Thymus (tissue), 11 donors: Measurements from ENCODE around the gene EVI5. TPM values are rescaled to one million over a fixed set of nuclear protein-coding genes. Genes with fewer than 3 reads are reported as not detected.

Experiments used
- DNase-seq, 9 donors: peaks; one replicate each; pipeline ENCODE4 v3.0.0-alpha.2; 2013; ENCODE audit warnings: low spot score in 9 of 9, low read depth in 6 of 9, missing footprints in 1 of 9
- H3K27ac ChIP-seq, 2 donors: one replicate each; pipeline ENCODE4 v1.5.1; 2013; ENCODE audit warnings: control low read depth in 1 of 2, low read depth in 1 of 2, low read length in 1 of 2, mild to moderate bottlenecking in 1 of 2, moderate library complexity in 1 of 2
- H3K27me3 ChIP-seq, 2 donors: one replicate each; pipeline ENCODE4 v1.5.1; 2013; ENCODE audit warnings: low read length in 1 of 2; ENCODE audit not compliant: control insufficient read depth in 2 of 2, insufficient read depth in 1 of 2
- H3K36me3 ChIP-seq, 2 donors: one replicate each; pipeline ENCODE4 v1.5.1; 2013; ENCODE audit warnings: low read length in 1 of 2, mild to moderate bottlenecking in 1 of 2, moderate library complexity in 1 of 2; ENCODE audit not compliant: control insufficient read depth in 2 of 2, insufficient read depth in 2 of 2
- H3K4me1 ChIP-seq, 2 donors: one replicate each; pipeline ENCODE4 v1.5.1; 2013; ENCODE audit warnings: low read length in 2 of 2; ENCODE audit not compliant: control insufficient read depth in 2 of 2, insufficient read depth in 2 of 2
- H3K4me3 ChIP-seq, 2 donors: one replicate each; pipeline ENCODE4 v1.5.1; 2013; ENCODE audit warnings: low read length in 2 of 2, control low read depth in 1 of 2, mild to moderate bottlenecking in 1 of 2
- H3K9me3 ChIP-seq, 2 donors: one replicate each; pipeline ENCODE4 v1.5.1; 2013; ENCODE audit warnings: low read length in 1 of 2, mild to moderate bottlenecking in 1 of 2; ENCODE audit not compliant: control insufficient read depth in 2 of 2, insufficient read depth in 1 of 2
- WGBS: extraction: QIAGEN DNeasy Blood & Tissue Kit; methylation state at CpG from one replicate; pipeline ENCODE4 v1.1.7; 2013; 5-methylcytosine and 5-hydroxymethylcytosine counted together
- polyA plus RNA-seq: library from polyadenylated mRNA; stranded (reverse); fragments of 200-250 nt; gene quantifications from one replicate; pipeline ENCODE4 v1.2.3, GENCODE V29; 2013
- total RNA-seq: library from RNA; stranded (reverse); fragments of 120-200 nt; gene quantifications from one replicate; pipeline ENCODE4 v1.2.4, GENCODE V29; 2013
- donor health status: healthy.

The EVI5 gene
- total and polyA plus RNA-seq, 2 donors: 2.8 to 7.1 TPM

GRCh38 chr1:92495392-92496063 is 289.4 kb downstream of the EVI5 start:
- peak in 4 of 9 donors; percentile 74 to 89 (median 76) for DNase-seq
- Histone ChIP-seq H3K36me3 (no peaks in the 10 kb centered on the region), H3K4me1 (peaks cover 13 to 26% of the 10 kb centered on the region in 2 donors), H3K9me3 (no peaks in the 10 kb centered on the region), H3K27ac (peak overlapping the region in 1 of 2 donors; percentile 61), H3K4me3 (no peak overlapping the region), H3K27me3 (no peaks in the 10 kb centered on the region)
- 29% methylated on average over 2 of the region's 2 CpGs for WGBS

DNA sequence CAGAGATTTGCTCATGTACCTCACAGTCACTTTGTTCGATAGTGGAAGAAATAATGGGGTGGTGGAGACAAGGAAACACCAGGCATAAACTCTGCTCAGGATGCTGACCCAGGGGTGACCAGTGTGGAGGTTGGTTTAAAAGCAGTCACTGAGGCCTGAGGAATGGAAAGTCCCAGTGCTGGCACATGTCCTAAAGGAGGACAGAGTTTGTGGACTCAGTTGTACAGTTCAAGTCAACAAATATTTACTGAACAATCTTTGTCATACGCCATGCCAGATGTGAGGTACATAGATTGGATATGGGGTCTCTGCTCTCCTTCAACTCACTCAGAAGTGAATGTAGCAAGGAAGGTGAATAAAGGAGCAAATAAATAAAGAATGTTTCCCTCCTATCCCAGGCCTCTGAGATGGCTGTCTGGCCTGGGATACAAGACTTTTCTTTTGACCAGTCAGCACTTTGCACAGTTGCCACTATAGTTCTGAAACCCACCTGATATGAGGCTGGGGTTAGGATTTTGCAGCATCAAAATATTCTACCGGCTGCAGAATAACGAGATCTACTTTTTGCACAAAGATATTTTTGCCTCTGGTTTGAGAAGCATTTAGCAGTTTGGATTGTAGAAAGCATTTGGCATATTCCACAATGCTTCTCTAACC is 290.3 kb downstream of the EVI5 start:
- no peaks in the 10 kb centered on the region for H3K36me3 ChIP-seq
- WGBS: 96% methylated on average over 4 of the region's 4 CpGs
- H3K27ac ChIP-seq: peak overlapping the region; percentile 27 to 61
- H3K4me1 ChIP-seq: peaks cover 13 to 26% of the 10 kb centered on the region in 2 donors
- H3K9me3 ChIP-seq: no peaks in the 10 kb centered on the region
- no peaks in the 10 kb centered on the region for H3K27me3 ChIP-seq
- no peak overlapping the region for H3K4me3 ChIP-seq
- DNase-seq: no peak

DNA sequence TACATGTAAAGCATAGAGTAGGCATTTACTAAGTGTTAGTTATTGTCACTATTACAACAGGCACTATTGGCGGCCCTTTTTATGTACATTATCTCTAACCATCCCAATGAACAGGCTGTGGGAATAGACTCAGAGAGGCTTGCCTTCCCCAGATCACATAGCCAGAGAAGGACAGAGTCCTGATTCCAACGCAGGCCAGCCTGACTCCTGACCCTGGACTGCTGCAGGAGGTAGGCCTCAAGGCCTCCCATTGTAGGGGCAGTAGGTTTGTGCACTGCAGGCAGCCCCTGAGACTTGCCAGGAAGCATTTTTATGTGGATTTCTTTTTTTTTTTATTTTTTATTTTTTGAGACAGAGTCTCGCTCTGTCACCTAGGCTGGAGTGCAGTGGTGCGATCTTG is 291.8 kb downstream of the EVI5 start:
- Histone ChIP-seq H3K36me3 (no peaks in the 10 kb centered on the region), H3K27me3 (no peaks in the 10 kb centered on the region), H3K4me3 (no peak overlapping the region), H3K9me3 (no peaks in the 10 kb centered on the region), H3K4me1 (peaks cover 13 to 26% of the 10 kb centered on the region in 2 donors), H3K27ac (no peak overlapping the region)
- WGBS: over 99% methylated on average over 4 of the region's 4 CpGs
- DNase-seq: no peak

DNA sequence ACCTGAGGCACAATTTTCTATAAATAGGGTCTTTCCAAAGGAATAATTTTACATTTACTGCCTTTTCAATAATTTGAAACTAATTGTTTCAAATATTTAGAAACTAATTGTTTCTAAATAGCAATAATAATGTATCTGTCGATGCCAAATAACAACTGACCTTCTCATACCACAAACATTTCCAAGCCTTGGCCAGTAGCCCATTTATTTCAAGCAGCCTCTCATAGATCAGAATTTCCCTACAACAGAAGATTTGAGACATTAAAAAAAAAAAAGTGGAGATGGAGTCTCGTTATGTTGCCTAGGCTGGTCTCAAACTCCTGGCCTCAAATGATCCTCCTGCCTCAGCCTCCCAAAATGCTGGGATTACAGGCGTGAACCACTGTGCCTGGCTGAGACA is 296.1 kb downstream of the EVI5 start:
- Histone ChIP-seq H3K4me3 (no peak overlapping the region), H3K27ac (no peak overlapping the region), H3K36me3 (no peaks in the 10 kb centered on the region), H3K4me1 (peaks cover 9 to 27% of the 10 kb centered on the region in 2 donors), H3K9me3 (no peaks in the 10 kb centered on the region), H3K27me3 (peaks cover 0 to 23% of the 10 kb centered on the region in 2 donors)
- whole genome bisulfite sequencing: 95% methylated on average over 3 of the region's 3 CpGs
- DNase-seq: no peak

DNA sequence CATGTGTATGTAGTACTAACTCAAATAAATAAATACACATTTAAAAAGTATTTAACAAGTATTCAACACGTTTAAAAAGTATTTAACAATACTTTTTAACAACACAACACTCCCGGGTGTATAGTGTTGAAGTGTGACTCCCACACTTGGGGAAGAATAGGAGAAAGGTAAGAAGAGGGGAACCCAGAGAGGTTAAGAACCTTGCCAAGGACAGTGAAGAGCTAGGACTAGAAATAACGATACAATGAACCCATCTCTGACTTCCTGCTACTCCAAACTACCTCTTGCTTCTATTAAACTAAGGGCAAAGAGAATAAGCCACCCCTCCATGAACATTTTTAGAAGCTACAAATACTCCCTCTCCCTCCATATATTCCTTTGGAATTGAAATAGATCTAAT is 296.5 kb downstream of the EVI5 start:
- Histone ChIP-seq H3K27me3 (peaks cover 0 to 27% of the 10 kb centered on the region in 2 donors), H3K4me3 (no peak overlapping the region), H3K36me3 (no peaks in the 10 kb centered on the region), H3K4me1 (peaks cover 9 to 29% of the 10 kb centered on the region in 2 donors), H3K9me3 (no peaks in the 10 kb centered on the region), H3K27ac (no peak overlapping the region)
- DNase-seq: no peak
- WGBS: 82% methylated on average over 3 of the region's 3 CpGs

DNA sequence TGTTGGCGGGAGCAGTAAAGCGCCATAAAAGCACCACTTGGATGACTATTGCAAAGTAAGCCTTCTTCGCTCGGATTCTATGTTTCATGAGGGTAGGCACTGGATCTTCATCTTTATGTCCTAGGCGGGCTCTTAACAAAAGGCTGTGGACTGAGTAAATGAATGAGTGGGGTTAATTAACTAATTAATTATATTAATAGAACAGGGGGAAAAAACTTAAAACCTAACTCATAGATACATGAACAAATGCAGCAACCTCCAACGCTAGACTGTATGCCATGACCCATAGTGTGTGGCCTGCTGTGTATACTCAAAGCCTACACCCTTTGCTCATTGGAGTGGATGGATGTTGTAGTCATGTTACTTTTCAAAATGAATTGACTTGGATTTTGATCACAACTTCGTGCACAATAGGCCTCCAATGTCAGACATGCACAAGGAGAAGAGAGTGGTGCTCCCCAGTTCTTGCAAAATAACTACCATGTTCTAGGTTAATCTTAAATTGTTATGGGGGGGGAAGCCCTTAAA is 297.8 kb downstream of the EVI5 start:
- Histone ChIP-seq H3K4me3 (peak overlapping the region; percentile 70 to 95), H3K4me1 (peaks cover 9 to 35% of the 10 kb centered on the region in 2 donors)

DNA sequence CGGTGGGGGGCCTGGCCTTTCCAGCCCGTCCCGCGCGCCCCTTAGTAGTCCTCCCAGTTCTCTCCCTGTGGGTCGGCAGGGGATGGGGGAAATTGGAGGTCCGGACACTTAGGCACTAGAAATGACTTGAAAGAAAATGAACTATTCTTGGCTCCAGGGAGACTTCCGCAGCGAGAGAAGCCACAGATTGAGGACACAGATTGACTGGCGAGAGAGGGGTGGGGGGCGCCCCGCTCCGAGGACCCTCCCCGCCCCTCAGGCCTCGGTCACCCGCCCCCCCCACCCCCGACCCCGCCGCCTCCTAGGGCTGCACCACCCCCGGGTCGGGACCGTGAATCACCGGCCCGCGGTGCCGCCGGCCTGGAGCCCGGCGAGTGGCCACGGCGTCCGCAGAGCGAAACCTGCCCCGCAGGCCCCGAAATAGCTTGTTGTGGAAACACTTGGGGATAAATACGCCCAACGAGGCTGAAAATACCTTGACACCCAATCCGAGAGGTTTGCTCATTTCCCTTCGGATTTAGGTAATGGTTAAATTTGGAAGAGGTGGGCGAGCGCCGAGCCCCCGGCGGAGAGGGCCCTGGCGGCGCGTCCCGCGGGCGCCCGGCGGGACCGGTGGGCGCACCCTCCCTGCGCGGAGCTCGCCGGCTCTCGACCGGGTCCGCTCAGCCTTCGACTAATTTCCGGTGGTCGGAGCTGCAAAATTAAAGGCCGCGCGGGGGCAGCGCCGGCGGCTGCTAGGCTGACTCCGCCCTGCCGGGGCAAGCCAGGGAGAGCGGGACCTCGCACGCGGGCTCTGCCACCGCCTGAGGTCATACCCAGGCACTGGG is 298.4 kb downstream of the EVI5 start, which contains the start of gene GFI1:
TSS of gene GFI1 (minus strand) at position 675 of the 827 bp plus-strand sequence. CDS start 3,438 bp downstream, outside the sequence.
- peak within 1 kb of the TSS; percentile 70 to 95 for H3K4me3 ChIP-seq
- peaks cover 0 to 1% of the 10 kb centered on the region in 2 donors for H3K36me3 ChIP-seq
- peaks cover 0 to 44% of the 10 kb centered on the region in 2 donors for H3K27me3 ChIP-seq
- H3K4me1 ChIP-seq: peaks cover 10 to 39% of the 10 kb centered on the region in 2 donors
- DNase-seq: peak in 2 of 9 donors; percentile 50 to 67
- H3K27ac ChIP-seq: peak within 1 kb of the TSS; percentile 90 to 94
- WGBS: under 1% methylated on average over 77 of the region's 77 CpGs
- H3K9me3 ChIP-seq: peaks cover 0 to 1% of the 10 kb centered on the region in 2 donors

More for the DNA sequence above, 297.8 kb downstream of the EVI5 start:
- Histone ChIP-seq H3K9me3 (no peaks in the 10 kb centered on the region), H3K36me3 (no peaks in the 10 kb centered on the region), H3K27ac (peak overlapping the region in 1 of 2 donors; percentile 36), H3K27me3 (peaks cover 0 to 40% of the 10 kb centered on the region in 2 donors)
- DNase-seq: no peak
- 63% methylated on average over 7 of the region's 7 CpGs for WGBS

- peak overlapping the region; percentile 90 to 94 for H3K27ac ChIP-seq
- H3K36me3 ChIP-seq: peaks cover 7 to 9% of the 10 kb centered on the region in 2 donors
- peaks cover 0 to 51% of the 10 kb centered on the region in 2 donors for H3K27me3 ChIP-seq
- WGBS: under 1% methylated on average over 82 of the region's 82 CpGs
- peaks cover 0 to 9% of the 10 kb centered on the region in 2 donors for H3K9me3 ChIP-seq
- H3K4me1 ChIP-seq: peaks cover 18 to 46% of the 10 kb centered on the region in 2 donors
- H3K4me3 ChIP-seq: peak overlapping the region; percentile 70 to 95
- peak in 7 of 9 donors; percentile 72 to 91 (median 79) for DNase-seq
Measured at GRCh38 chr1:92485381-92486250, 299.3 kb downstream of the EVI5 start.
